Subcutaneous adipose tissue (tissue), 4 donors: ENCODE measurements around the gene RASGRP2. TPM values are rescaled to one million over a fixed set of nuclear protein-coding genes. Genes with fewer than 3 reads are reported as not detected.

Experiments
- total RNA-seq, 4 donors: library from RNA; depleted of rRNA; stranded (reverse); fragments of >200 nt; gene quantifications; one replicate each; pipeline ENCODE4 v1.1.0, GENCODE V29; 2016
- TF ChIP-seq, protein P1 (sequence below): fragments of 450-650 bp; IDR thresholded peaks from one replicate; pipeline ENCODE4 v1.5.1; 2016; ENCODE audit warnings: low read depth, mild to moderate bottlenecking, control low read depth, antibody characterized with exemption, moderate library complexity

Gene RASGRP2
- total RNA-seq, 4 donors from 2014 or later, result 6.8 to 47.5 (median 14.6) TPM

DNA sequence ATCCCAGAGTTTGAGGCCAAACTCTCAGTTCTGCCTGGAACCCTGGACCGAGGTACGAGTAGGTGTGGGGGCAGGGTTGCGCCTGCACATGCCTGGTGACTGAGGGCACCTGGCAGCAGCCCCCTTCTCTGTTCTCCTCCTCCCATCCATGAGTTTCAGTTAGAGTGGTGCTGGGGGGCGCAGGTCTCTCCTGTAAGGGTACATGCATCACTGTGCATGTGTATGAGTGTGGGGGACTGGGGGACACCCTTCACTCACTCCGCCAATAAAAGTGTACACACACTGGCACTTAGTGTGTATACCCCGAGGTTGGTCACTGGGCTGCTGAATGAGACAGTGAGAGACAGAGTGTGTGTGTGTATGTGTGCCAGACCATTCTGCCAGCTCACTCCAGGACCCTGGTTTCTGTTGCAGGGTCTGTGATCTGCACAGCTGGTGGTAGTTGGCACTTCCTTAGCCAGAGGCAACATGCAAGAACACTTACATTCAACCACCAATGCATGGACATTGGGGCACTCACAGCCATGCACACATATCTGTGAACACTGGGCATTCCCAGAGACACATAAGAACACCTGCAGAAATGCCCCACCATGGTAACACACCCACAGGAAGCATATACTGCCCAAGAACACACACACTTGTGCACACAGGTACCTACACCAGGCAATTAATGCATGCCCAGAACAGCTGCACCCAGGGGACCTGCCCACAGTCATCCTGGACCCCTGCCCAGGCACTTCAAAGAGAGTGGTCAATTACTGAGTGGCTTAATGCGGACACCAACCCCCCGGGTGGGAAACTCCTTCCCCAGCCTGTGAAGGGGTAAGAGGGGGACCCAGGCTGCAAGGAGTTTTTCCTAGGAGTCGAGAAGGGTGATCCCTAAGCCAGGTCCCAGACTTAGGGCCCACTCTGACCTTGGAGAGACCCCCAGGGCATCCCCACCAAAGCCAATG is 19.8 kb downstream of the RASGRP2 start:
- TF ChIP-seq, protein P1, sequence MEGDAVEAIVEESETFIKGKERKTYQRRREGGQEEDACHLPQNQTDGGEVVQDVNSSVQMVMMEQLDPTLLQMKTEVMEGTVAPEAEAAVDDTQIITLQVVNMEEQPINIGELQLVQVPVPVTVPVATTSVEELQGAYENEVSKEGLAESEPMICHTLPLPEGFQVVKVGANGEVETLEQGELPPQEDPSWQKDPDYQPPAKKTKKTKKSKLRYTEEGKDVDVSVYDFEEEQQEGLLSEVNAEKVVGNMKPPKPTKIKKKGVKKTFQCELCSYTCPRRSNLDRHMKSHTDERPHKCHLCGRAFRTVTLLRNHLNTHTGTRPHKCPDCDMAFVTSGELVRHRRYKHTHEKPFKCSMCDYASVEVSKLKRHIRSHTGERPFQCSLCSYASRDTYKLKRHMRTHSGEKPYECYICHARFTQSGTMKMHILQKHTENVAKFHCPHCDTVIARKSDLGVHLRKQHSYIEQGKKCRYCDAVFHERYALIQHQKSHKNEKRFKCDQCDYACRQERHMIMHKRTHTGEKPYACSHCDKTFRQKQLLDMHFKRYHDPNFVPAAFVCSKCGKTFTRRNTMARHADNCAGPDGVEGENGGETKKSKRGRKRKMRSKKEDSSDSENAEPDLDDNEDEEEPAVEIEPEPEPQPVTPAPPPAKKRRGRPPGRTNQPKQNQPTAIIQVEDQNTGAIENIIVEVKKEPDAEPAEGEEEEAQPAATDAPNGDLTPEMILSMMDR, result no peak

DNA sequence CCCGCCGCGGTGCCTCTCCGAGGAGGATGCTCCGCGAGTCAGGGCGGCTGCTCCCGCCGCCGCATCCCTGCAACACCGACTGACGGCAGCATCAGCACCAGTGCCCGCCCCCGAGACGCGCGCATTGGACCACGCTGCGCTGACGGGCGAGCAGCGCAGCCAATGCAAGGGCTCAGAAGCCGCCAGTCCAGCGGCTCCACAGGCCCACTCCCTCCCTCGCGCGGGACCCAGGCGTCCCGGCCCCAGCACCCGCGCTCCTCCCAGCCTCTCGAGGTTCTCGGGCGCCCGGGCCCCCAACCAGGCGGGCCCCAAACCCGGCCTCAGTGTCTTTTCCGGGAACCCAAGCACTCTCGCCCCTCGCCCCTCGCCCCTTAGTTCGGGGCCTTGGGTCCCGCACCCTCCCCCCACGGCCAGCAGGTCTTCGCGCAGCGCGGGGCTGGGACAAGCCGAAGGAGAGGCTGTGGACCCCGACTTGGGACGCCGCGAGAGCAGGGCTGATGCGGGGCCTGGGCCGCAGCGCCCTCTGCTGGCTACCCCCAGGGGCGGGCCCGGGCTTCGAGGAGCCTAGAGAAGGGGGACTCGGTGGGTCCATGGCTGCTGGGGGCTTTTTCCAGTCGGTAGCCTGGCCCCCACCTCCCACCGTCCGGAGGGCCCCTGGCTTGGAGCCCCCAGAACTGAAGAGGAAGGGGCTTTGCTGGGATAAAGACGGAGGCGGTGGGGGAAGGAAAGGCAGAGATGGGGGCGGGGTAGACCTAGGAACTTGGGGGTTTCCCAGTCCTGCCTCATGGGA is 20.6 kb downstream of the RASGRP2 start, which contains the start of gene NRXN2:
Gene NRXN2 (minus strand): TSS at position 81 of the 790 bp plus-strand sequence. CDS start 9,498 bp downstream, outside the sequence.
- TF ChIP-seq, protein P1, result no peak

DNA sequence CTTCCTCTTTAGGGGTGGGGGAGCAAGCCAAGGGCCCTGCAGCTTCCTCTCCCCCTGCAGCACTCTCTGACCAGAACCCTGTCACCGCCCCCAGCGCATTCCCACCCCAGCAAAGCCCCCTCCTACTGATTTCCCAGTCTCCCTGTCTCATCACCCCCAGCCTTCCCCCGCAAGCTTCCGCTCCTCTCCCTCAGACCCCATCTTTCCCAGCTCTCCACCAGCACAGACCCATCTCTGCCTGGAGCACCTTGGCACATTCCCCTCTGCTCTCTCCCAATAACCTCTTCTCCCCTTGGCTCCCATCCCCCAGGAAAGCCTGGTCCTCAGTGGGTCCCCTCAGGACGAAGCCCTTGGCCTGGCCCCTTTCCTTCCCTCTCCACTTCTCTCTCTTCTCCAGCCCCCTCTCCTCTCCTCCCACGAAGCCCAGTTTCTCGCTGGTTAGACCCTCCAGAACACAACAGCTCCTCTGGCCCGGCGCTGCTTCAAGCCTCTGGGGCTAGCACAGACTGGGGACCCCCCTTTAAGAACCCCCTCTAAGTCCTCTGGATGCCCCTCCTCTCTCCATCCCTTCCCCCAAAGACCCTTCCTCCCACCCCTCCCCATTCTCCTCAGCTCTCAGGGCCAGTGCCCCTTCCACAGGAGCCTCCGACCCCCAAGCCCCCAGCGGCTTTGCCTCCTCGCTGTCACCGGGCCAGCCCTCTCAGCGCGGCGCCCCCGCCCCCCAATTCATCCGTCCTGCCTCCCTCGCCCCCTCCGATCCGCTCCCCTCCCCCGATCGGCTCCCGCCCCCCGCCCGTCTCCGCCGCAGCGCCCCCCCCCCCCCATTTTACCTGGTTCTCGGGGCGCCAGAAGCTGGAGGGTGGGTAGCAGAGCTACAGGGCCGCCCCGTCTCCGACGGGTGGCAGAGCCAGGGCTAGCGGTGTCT is 21.5 kb downstream of the RASGRP2 start:
- TF ChIP-seq, protein P1, result no peak

GRCh38 chr11:64721359-64721699 is 22.6 kb downstream of the RASGRP2 start:
- TF ChIP-seq, protein P1, result no peak

GRCh38 chr11:64720640-64721358 is 23.1 kb downstream of the RASGRP2 start:
- TF ChIP-seq, protein P1, result no peak

GRCh38 chr11:64720167-64720566 is 23.8 kb downstream of the RASGRP2 start:
- TF ChIP-seq, protein P1, result no peak
